Natural killer cell (primary cell): ENCODE results near the gene CAMTA1. TPM values are rescaled to one million over a fixed set of nuclear protein-coding genes. Genes with fewer than 3 reads are reported as not detected.

Source experiments
- ATAC-seq, 3 donors: fragments of 150-1000 bp in 2 of 3; fragments of 200-7000 bp in 1 of 3; cut with Tn5 transposase; 1 replicate in 1 of 3; 2 replicates in 2 of 3; pipeline ENCODE4 v1.10.0; 2021; ENCODE audit warnings: mild to moderate bottlenecking in 2 of 3, moderate library complexity in 2 of 3
- DNase-seq, 2 donors: peaks; one replicate each; pipeline versions ENCODE4 v3.0.0 to v3.0.0-alpha.2; 2013 to 2021; ENCODE audit warnings: mixed read lengths in 1 of 2
- H3K27ac ChIP-seq: one replicate; pipeline ENCODE4 v1.5.1; 2013; ENCODE audit warnings: mild to moderate bottlenecking, low read length
- H3K27me3 ChIP-seq: one replicate; pipeline ENCODE4 v1.6.1; 2013; ENCODE audit warnings: low read length; ENCODE audit not compliant: control insufficient read depth, insufficient read depth
- H3K36me3 ChIP-seq: one replicate; pipeline ENCODE4 v1.6.1; 2013; ENCODE audit warnings: low read length; ENCODE audit not compliant: control insufficient read depth, insufficient read depth
- H3K4me1 ChIP-seq: one replicate; pipeline ENCODE4 v1.6.1; 2013; ENCODE audit warnings: low read length; ENCODE audit not compliant: control insufficient read depth, insufficient read depth
- H3K4me3 ChIP-seq: one replicate; pipeline ENCODE4 v1.5.1; 2013; ENCODE audit warnings: low read length
- H3K9me3 ChIP-seq: one replicate; pipeline ENCODE4 v1.6.1; 2013; ENCODE audit warnings: low read length; ENCODE audit not compliant: control insufficient read depth, insufficient read depth
- H3K27ac Mint-ChIP-seq, 2 donors: one replicate each; pipeline ENCODE4 v1.8.0; 2022; ENCODE audit warnings: mild to moderate bottlenecking in 2 of 2, mixed read lengths in 2 of 2, moderate library complexity in 1 of 2
- H3K27me3 Mint-ChIP-seq, 2 donors: one replicate each; pipeline ENCODE4 v1.8.0; 2022; ENCODE audit warnings: low read depth in 2 of 2, mixed read lengths in 2 of 2
- H3K36me3 Mint-ChIP-seq: one replicate; pipeline ENCODE4 v1.8.0; 2022; ENCODE audit warnings: mixed read lengths
- H3K4me1 Mint-ChIP-seq, 2 donors: one replicate each; pipeline ENCODE4 v1.8.0; 2022; ENCODE audit warnings: mixed read lengths in 2 of 2
- H3K4me3 Mint-ChIP-seq: one replicate; pipeline ENCODE4 v1.8.0; 2022; ENCODE audit warnings: mild to moderate bottlenecking, moderate library complexity, mixed read lengths
- H3K9me3 Mint-ChIP-seq, 2 donors: one replicate each; pipeline ENCODE4 v1.8.0; 2022; ENCODE audit warnings: mixed read lengths in 2 of 2
- WGBS: methylation state at CpG from one replicate; pipeline ENCODE4 v1.1.7; 2013; ENCODE audit warnings: missing lambda C conversion rate; ENCODE audit not compliant: insufficient coverage; 5-methylcytosine and 5-hydroxymethylcytosine counted together
- intact Hi-C: fragments of 100-400 bp; cut with micrococcal nuclease; formaldehyde crosslinking; loops from one replicate; pipeline ENCODE4 v1.14.2; 2022
- total RNA-seq, 4 donors: library from RNA; stranded (reverse); fragments of 120-200 nt in 1 of 4; gene quantifications; one replicate each; pipeline versions ENCODE4 v1.2.3 to v1.2.4, GENCODE V29; 2013 to 2022
- TF ChIP-seq, protein P1 (sequence below): fragments of 200-600 bp; IDR thresholded peaks from one replicate; pipeline ENCODE4 v1.8.0; 2022; ENCODE audit warnings: antibody characterized with exemption

Gene CAMTA1
- total RNA-seq, 3 donors from 2014 or later (not counting 1 experiment from before 2014, with no cell fraction given): 40.6 to 53.3 (median 44.9) TPM

DNA sequence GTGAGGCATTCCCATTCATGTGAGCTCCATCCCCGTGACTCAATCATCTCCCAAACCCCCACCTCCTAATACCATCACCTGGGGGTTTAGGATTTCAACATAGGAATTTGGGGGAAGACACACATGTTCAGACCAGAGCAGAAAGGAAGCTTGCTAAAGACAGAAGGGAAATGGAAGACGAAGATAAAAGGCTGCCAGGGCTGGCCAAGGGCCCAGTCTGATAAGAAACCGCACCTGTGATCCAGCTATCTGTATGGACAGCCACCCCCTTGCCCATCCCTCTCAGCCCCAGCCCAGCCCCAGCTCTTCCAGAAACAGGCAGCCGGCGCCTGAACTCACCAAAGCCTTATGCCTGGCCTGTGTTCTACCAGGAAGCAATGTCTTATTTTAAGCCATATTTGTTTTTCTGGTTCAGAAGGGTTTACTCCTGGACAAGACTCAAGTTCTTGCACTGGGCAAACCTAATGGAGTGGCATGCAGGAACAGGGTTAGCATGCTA lies 787.4 kb downstream of the CAMTA1 start:
- Histone ChIP-seq H3K27ac (no peak overlapping the region), H3K4me1 (no peaks in the 10 kb centered on the region), H3K9me3 (no peaks in the 10 kb centered on the region), H3K4me3 (no peak overlapping the region), H3K27me3 (no peaks in the 10 kb centered on the region), H3K36me3 (no peaks in the 10 kb centered on the region)
- WGBS: 32% methylated on average over 4 of the region's 5 CpGs
- TF ChIP-seq, protein P1, sequence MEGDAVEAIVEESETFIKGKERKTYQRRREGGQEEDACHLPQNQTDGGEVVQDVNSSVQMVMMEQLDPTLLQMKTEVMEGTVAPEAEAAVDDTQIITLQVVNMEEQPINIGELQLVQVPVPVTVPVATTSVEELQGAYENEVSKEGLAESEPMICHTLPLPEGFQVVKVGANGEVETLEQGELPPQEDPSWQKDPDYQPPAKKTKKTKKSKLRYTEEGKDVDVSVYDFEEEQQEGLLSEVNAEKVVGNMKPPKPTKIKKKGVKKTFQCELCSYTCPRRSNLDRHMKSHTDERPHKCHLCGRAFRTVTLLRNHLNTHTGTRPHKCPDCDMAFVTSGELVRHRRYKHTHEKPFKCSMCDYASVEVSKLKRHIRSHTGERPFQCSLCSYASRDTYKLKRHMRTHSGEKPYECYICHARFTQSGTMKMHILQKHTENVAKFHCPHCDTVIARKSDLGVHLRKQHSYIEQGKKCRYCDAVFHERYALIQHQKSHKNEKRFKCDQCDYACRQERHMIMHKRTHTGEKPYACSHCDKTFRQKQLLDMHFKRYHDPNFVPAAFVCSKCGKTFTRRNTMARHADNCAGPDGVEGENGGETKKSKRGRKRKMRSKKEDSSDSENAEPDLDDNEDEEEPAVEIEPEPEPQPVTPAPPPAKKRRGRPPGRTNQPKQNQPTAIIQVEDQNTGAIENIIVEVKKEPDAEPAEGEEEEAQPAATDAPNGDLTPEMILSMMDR: no peak
- intact Hi-C loops: no loop called here
- Mint-ChIP-seq H3K36me3 (no peaks in the 10 kb centered on the region), H3K9me3 (no peaks in the 10 kb centered on the region), H3K4me3 (no peak overlapping the region), H3K4me1 (no peaks in the 10 kb centered on the region), H3K27me3 (no peaks in the 10 kb centered on the region), H3K27ac (no peak overlapping the region)
- DNase-seq: no peak
- no peak for ATAC-seq

DNA sequence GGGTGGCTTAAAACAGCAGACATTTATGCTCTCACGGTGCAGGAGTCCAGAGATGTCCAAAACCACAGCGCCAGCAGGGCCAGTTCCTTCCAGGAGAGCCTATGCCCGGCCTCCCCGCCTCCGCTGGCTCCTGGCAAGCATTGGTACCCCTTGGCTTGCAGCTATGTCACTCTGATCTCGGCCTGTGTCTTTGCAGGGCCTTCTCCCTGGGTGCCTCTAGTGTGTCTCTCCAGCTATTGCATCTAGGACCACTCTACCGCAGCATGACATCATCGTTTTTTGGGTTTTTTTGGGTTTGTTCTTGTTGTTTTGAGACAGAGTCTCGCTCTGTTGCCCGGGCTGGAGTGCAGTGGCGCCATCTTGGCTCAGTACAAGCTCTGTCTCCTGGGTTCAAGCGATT lies 788.2 kb downstream of the CAMTA1 start:
- H3K36me3 Mint-ChIP-seq: no peaks in the 10 kb centered on the region
- H3K4me3 Mint-ChIP-seq: no peak overlapping the region
- ATAC-seq: no peak
- no peak for DNase-seq
- no peaks in the 10 kb centered on the region for H3K9me3 Mint-ChIP-seq
- no peaks in the 10 kb centered on the region for H3K4me1 ChIP-seq
- H3K9me3 ChIP-seq: no peaks in the 10 kb centered on the region
- H3K27me3 ChIP-seq: no peaks in the 10 kb centered on the region
- TF ChIP-seq, protein P1: no peak
- intact Hi-C loops: no loop called here
- no peaks in the 10 kb centered on the region for H3K36me3 ChIP-seq
- 76% methylated on average over 12 of the region's 12 CpGs for WGBS
- no peak overlapping the region for H3K4me3 ChIP-seq
- H3K4me1 Mint-ChIP-seq: no peaks in the 10 kb centered on the region
- H3K27ac Mint-ChIP-seq: no peak overlapping the region
- no peaks in the 10 kb centered on the region for H3K27me3 Mint-ChIP-seq
- no peak overlapping the region for H3K27ac ChIP-seq

DNA sequence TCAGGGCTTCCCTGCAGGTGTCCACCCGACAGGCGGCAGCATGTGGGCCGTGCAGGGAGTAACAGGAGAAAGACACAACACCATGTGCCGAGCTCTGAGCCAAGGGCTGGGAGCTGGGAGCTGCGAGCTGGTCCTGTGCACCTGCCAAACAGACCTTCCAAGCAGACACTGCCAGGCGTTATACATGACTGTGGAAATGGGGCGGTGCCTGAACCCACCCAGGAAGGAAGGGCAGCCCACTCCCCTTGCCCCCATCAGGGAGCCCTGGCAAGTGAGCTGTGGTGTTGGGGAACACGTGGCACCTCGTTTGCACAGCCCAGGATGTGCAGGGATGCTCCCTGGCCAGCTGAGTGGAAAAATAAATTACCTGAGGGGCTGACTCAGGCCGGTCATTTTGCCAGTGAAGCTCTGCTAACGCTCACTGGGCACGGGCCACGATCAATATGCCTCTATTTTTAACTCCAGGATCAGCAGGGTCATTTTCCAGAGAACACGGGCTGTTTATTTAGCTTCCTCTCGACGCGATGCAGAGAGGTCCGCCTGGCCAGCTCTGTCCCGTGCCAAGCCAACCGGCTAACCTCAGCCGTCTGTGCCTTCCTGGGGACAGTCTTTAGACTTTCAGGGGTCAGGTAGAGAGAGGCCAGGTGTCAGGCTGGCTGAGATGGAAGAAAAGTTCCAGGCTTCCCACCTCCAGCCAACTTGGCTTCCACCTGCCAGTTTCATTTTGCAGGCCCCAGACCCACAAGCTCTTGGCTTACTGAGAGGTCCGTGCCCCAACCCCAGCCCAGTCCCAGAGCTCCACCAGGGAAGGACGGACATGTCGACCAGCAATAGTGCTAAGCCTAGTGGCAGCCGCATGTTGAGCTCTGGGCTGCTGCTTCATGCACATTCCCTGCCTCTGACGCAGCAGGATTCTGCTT lies 789.1 kb downstream of the CAMTA1 start:
- H3K27ac Mint-ChIP-seq: no peak overlapping the region
- H3K4me1 Mint-ChIP-seq: no peaks in the 10 kb centered on the region
- intact Hi-C loops: no loop called here
- no peaks in the 10 kb centered on the region for H3K27me3 ChIP-seq
- H3K36me3 Mint-ChIP-seq: no peaks in the 10 kb centered on the region
- ATAC-seq (no peak), DNase-seq (no peak)
- no peaks in the 10 kb centered on the region for H3K9me3 ChIP-seq
- no peaks in the 10 kb centered on the region for H3K36me3 ChIP-seq
- H3K4me3 Mint-ChIP-seq: no peak overlapping the region
- H3K4me3 ChIP-seq: no peak overlapping the region
- H3K27me3 Mint-ChIP-seq: no peaks in the 10 kb centered on the region
- TF ChIP-seq, protein P1: no peak
- no peak overlapping the region for H3K27ac ChIP-seq
- no peaks in the 10 kb centered on the region for H3K4me1 ChIP-seq
- WGBS: 90% methylated on average over 26 of the region's 26 CpGs
- H3K9me3 Mint-ChIP-seq: no peaks in the 10 kb centered on the region
